ENCODE measurements around the gene RAP1GAP. TPM values are rescaled to one million over a fixed set of nuclear protein-coding genes. Genes with fewer than 3 reads are reported as not detected.

The RAP1GAP gene
- total and polyA plus RNA-seq, 2 of the 13 experiments (the other 11 are each of a cell fraction or from before 2014, with no cell fraction given), result 11.9 to 37.5 TPM

DNA sequence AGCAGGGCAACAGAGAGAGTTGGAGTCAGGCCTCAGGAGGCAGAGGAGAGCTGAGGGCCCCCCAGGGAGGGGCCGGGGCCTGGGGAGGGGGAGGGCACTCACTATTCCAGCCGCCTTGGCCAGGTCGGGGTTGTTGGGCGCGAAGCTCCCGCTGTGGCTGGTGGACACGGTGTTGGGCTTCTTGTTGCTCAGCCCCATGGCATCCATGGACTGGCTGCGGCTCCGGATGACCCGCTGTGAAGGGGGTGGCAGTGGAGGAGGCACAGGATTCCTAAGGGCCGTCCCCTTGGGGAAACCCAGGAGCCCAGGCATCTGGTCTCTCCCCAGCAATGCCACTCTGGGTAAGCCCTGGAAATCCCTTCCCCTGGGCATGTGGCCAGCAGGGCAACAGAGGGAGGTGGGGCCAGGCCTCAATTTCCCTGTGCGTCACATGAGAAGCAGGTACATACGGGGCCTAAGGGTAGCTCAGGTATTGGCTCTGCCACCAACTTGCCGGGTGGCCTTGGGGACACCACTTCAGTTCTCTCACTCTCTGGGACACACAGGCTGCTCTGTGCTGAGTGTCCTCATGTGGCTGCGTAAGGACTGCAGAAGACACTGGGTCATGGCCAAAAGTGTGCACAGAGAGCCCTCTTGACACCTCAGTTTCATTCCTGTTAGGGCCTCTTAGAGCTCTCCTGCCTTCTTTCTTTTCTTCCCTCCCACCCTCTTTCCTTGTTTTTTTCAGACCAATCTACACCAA lies 63.0 kb downstream of the RAP1GAP start:
- in situ Hi-C loops (cut with HindIII; ENCODE audit: extremely low pct_ligation_motif_present, low pct_unique_long_range_greater_than_20kb), result no loop called here
- ChIA-PET CTCF (ENCODE audit: low intra/inter-chr PET ratio, low total read pairs) (no interaction called here), POLR2A (no interaction called here)
- no peak for FAIRE-seq
- H3K36me3 ChIP-seq (replicated peaks in 1 of 2; ENCODE audit: control insufficient read depth in 1 of 2, insufficient read depth in 2 of 2, low read length in 2 of 2), result peaks cover 7 to 10% of the 10 kb centered on the region in 2 experiments; a peak in 4 of 5 replicates
- no peak for ATAC-seq
- intact Hi-C loops (cut with micrococcal nuclease; ENCODE audit: unreplicated experiment), result no loop called here
- H3K4me2 ChIP-seq (ENCODE audit: low read depth, low read length), result no peak overlapping the region
- TF ChIP-seq RARA (CRISPR knock-in tag; IDR thresholded peaks at IDR 0.05) (no peak), TCF12 (IDR thresholded peaks at IDR 0.05) (no peak), TCF12 (CRISPR knock-in tag; IDR thresholded peaks at IDR 0.05) (no peak), XRCC5 (optimal IDR thresholded peaks at IDR 0.05; ENCODE audit: low read length) (no peak), CENPT (CRISPR knock-in tag; IDR thresholded peaks at IDR 0.05; ENCODE audit: low read depth) (no peak)
- H3K4me3 ChIP-seq (replicated peaks in 1 of 3; ENCODE audit: insufficient read depth in 1 of 3, low read depth in 2 of 3, low read length in 3 of 3), result no peak overlapping the region
- no peak for DNase-seq (ENCODE audit: low spot score)
- no peak overlapping the region for H3K27ac ChIP-seq (ENCODE audit: extremely low read length, insufficient read depth, low read length)
- H3K27me3 ChIP-seq (ENCODE audit: control insufficient read depth in 1 of 2, insufficient read depth in 2 of 2, low read length in 2 of 2), result no peaks in the 10 kb centered on the region
- WGBS (ENCODE audit: low lambda C conversion rate), result 100% methylated on average over 2 of the region's 15 CpGs
- H3K79me2 ChIP-seq (ENCODE audit: insufficient read depth, low read length), result no peaks in the 10 kb centered on the region
- no peak overlapping the region for H2AFZ ChIP-seq (ENCODE audit: low read length)
- no peak overlapping the region for H3K9ac ChIP-seq (ENCODE audit: insufficient read depth, low read depth, low read length)
- H3K4me1 ChIP-seq (ENCODE audit: insufficient read depth, low read length), result no peaks in the 10 kb centered on the region
- H3K9me3 ChIP-seq (ENCODE audit: low read length), result no peaks in the 10 kb centered on the region
- no peaks in the 10 kb centered on the region for H4K20me1 ChIP-seq (ENCODE audit: insufficient read depth, low read length)
- BruUV-seq (replicated peaks), result no TSS peak

- Histone ChIP-seq H3K36me3 (replicated peaks in 1 of 2; ENCODE audit: control insufficient read depth in 1 of 2, insufficient read depth in 2 of 2, low read length in 2 of 2) (peaks cover 6 to 7% of the 10 kb centered on the region in 2 experiments; a peak in 4 of 5 replicates), H3K9ac (ENCODE audit: insufficient read depth, low read depth, low read length) (no peak overlapping the region), H3K4me3 (replicated peaks in 1 of 3; ENCODE audit: insufficient read depth in 1 of 3, low read depth in 2 of 3, low read length in 3 of 3) (no peak overlapping the region), H3K4me2 (ENCODE audit: low read depth, low read length) (no peak overlapping the region), H3K9me3 (ENCODE audit: low read length) (no peaks in the 10 kb centered on the region), H4K20me1 (ENCODE audit: insufficient read depth, low read length) (no peaks in the 10 kb centered on the region), H3K27ac (ENCODE audit: extremely low read length, insufficient read depth, low read length) (no peak overlapping the region), H3K4me1 (ENCODE audit: insufficient read depth, low read length) (no peaks in the 10 kb centered on the region), H2AFZ (ENCODE audit: low read length) (no peak overlapping the region), H3K79me2 (ENCODE audit: insufficient read depth, low read length) (no peaks in the 10 kb centered on the region), H3K27me3 (ENCODE audit: control insufficient read depth in 1 of 2, insufficient read depth in 2 of 2, low read length in 2 of 2) (no peaks in the 10 kb centered on the region)
- no TSS peak for BruUV-seq (replicated peaks)
- no peak for FAIRE-seq
- ChIA-PET POLR2A (no interaction called here), CTCF (ENCODE audit: low intra/inter-chr PET ratio, low total read pairs) (no interaction called here)
- TF ChIP-seq ZNF205 (CRISPR knock-in tag; IDR thresholded peaks at IDR 0.05) (no peak), ZNF263 (CRISPR knock-in tag; IDR thresholded peaks at IDR 0.05) (peak; percentile 63), ZKSCAN1 (IDR thresholded peaks at IDR 0.05; ENCODE audit: low read length) (peak; percentile 93), FOXO4 (CRISPR knock-in tag; conservative IDR thresholded peaks at IDR 0.05) (no peak)
- intact Hi-C loops (cut with micrococcal nuclease; ENCODE audit: unreplicated experiment) (no loop called here), in situ Hi-C loops (cut with HindIII; ENCODE audit: extremely low pct_ligation_motif_present, low pct_unique_long_range_greater_than_20kb) (no loop called here)
- WGBS (ENCODE audit: low lambda C conversion rate), result 90% methylated on average over 2 of the region's 7 CpGs
- DNase-seq (ENCODE audit: low spot score), result no peak
- peak; percentile 11; the same call in 1 of the 3 replicates for ATAC-seq
Observed at GRCh38 chr1:21605012-21605715, 64.0 kb downstream of the RAP1GAP start.

Measured in HepG2 (cell line).